ENCODE measurements around the gene ITPK1. TPM values are rescaled to one million over a fixed set of nuclear protein-coding genes. Genes with fewer than 3 reads are reported as not detected.
"Not testable (repeated sequence)": the region's sequence is repeated elsewhere in the genome, so short reads cannot be mapped to it uniquely, and the experiment has no call there.

The ITPK1 gene
- polyA plus RNA-seq, 2 donors: 15.8 to 22.4 TPM

- H3K4me3 ChIP-seq (ENCODE audit: low read depth in 1 of 2, low read length in 2 of 2): no peak overlapping the region
- H3K27me3 ChIP-seq (ENCODE audit: control insufficient read depth in 1 of 2, insufficient read depth in 2 of 2, low read length in 2 of 2): no peaks in the 10 kb centered on the region
- H3K4me1 ChIP-seq (ENCODE audit: control insufficient read depth in 2 of 2, insufficient read depth in 2 of 2, low read length in 1 of 2): no peaks in the 10 kb centered on the region
- H3K9me3 ChIP-seq (ENCODE audit: control insufficient read depth in 2 of 2, insufficient read depth in 1 of 2, low read depth in 1 of 2, low read length in 1 of 2): no peaks in the 10 kb centered on the region
- no peaks in the 10 kb centered on the region for H3K36me3 ChIP-seq (ENCODE audit: control insufficient read depth in 2 of 2, insufficient read depth in 2 of 2, low read length in 1 of 2)
- no peak overlapping the region for H3K27ac ChIP-seq (ENCODE audit: low read depth in 2 of 2, low read length in 1 of 2)
- 69 to 73% methylated on average over 8 of the region's 8 CpGs for WGBS, 2 donors
These were observed 16.8 kb upstream of the ITPK1 start for GRCh38 chr14:93132472-93133065.

GRCh38 chr14:93131257-93131820, 15.6 kb upstream of the ITPK1 start:
- not testable (repeated sequence) for H3K36me3 ChIP-seq (ENCODE audit: control insufficient read depth in 2 of 2, insufficient read depth in 2 of 2, low read length in 1 of 2); H3K27me3 ChIP-seq (ENCODE audit: control insufficient read depth in 1 of 2, insufficient read depth in 2 of 2, low read length in 2 of 2); H3K27ac ChIP-seq (ENCODE audit: low read depth in 2 of 2, low read length in 1 of 2); H3K9me3 ChIP-seq (ENCODE audit: control insufficient read depth in 2 of 2, insufficient read depth in 1 of 2, low read depth in 1 of 2, low read length in 1 of 2); H3K4me3 ChIP-seq (ENCODE audit: low read depth in 1 of 2, low read length in 2 of 2); H3K4me1 ChIP-seq (ENCODE audit: control insufficient read depth in 2 of 2, insufficient read depth in 2 of 2, low read length in 1 of 2)
- WGBS, 2 donors: 80 to 83% methylated on average over 5 of the region's 5 CpGs

- WGBS, 2 donors: 52 to 54% methylated on average over 3 of the region's 3 CpGs
These were observed 13.2 kb upstream of the ITPK1 start for GRCh38 chr14:93128725-93129459.

DNA sequence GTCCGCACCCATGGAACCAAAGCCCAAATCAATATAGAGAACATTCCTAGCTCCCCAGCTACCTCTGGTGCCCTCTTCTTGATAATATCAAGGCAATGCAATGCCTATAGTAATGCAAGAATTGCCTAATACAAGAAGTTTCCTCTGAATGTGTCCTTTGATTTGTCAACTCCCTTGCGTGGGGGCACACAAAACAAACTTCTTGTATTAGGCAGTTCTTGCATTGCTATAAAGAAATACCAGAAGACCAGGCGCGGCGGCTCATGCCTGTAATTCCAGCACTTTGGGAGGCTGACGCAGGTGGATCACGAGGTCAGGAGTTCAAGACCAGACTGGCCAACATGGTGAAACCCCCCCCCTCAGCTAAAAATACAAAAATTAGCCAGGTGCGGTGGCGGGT, 10.4 kb upstream of the ITPK1 start:
- no peak overlapping the region for H3K27ac ChIP-seq (ENCODE audit: low read depth in 2 of 2, low read length in 1 of 2)
- no peaks in the 10 kb centered on the region for H3K27me3 ChIP-seq (ENCODE audit: control insufficient read depth in 1 of 2, insufficient read depth in 2 of 2, low read length in 2 of 2)
- no peaks in the 10 kb centered on the region for H3K4me1 ChIP-seq (ENCODE audit: control insufficient read depth in 2 of 2, insufficient read depth in 2 of 2, low read length in 1 of 2)
- no peaks in the 10 kb centered on the region for H3K9me3 ChIP-seq (ENCODE audit: control insufficient read depth in 2 of 2, insufficient read depth in 1 of 2, low read depth in 1 of 2, low read length in 1 of 2)
- 91 to 96% methylated on average over 9 of the region's 9 CpGs for WGBS, 2 donors
- H3K36me3 ChIP-seq (ENCODE audit: control insufficient read depth in 2 of 2, insufficient read depth in 2 of 2, low read length in 1 of 2): no peaks in the 10 kb centered on the region
- H3K4me3 ChIP-seq (ENCODE audit: low read depth in 1 of 2, low read length in 2 of 2): no peak overlapping the region

More at GRCh38 chr14:93128725-93129459, 13.2 kb upstream of the ITPK1 start:
- H3K27me3 ChIP-seq (ENCODE audit: control insufficient read depth in 1 of 2, insufficient read depth in 2 of 2, low read length in 2 of 2): no peaks in the 10 kb centered on the region
- H3K36me3 ChIP-seq (ENCODE audit: control insufficient read depth in 2 of 2, insufficient read depth in 2 of 2, low read length in 1 of 2): no peaks in the 10 kb centered on the region
- H3K4me3 ChIP-seq (ENCODE audit: low read depth in 1 of 2, low read length in 2 of 2): no peak overlapping the region
- no peaks in the 10 kb centered on the region for H3K9me3 ChIP-seq (ENCODE audit: control insufficient read depth in 2 of 2, insufficient read depth in 1 of 2, low read depth in 1 of 2, low read length in 1 of 2)
- no peak overlapping the region for H3K27ac ChIP-seq (ENCODE audit: low read depth in 2 of 2, low read length in 1 of 2)
- H3K4me1 ChIP-seq (ENCODE audit: control insufficient read depth in 2 of 2, insufficient read depth in 2 of 2, low read length in 1 of 2): no peaks in the 10 kb centered on the region

DNA sequence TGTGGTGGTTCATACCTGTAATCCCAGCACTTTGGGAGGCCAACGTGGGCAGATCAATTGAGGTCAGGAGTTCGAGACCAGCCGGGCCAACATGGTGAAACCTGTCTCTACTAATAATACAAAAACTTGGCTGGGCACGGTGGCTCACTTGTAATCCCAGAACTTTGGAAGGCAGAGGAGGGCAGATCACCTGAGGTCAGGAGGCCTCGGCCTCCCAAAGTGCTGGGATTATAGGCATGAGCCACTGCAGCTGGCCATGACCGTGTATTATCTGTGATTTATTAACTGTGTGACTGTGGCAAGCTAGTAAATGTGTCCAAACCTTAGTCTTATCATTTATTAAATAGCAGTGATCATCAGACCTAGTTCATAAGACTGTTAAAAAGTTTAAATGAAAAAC, 7.1 kb upstream of the ITPK1 start:
- no peaks in the 10 kb centered on the region for H3K4me1 ChIP-seq (ENCODE audit: control insufficient read depth in 2 of 2, insufficient read depth in 2 of 2, low read length in 1 of 2)
- 72 to 75% methylated on average over 6 of the region's 6 CpGs for WGBS, 2 donors
- H3K27me3 ChIP-seq (ENCODE audit: control insufficient read depth in 1 of 2, insufficient read depth in 2 of 2, low read length in 2 of 2): no peaks in the 10 kb centered on the region
- no peak overlapping the region for H3K27ac ChIP-seq (ENCODE audit: low read depth in 2 of 2, low read length in 1 of 2)
- H3K9me3 ChIP-seq (ENCODE audit: control insufficient read depth in 2 of 2, insufficient read depth in 1 of 2, low read depth in 1 of 2, low read length in 1 of 2): no peaks in the 10 kb centered on the region
- H3K4me3 ChIP-seq (ENCODE audit: low read depth in 1 of 2, low read length in 2 of 2): no peak overlapping the region
- no peaks in the 10 kb centered on the region for H3K36me3 ChIP-seq (ENCODE audit: control insufficient read depth in 2 of 2, insufficient read depth in 2 of 2, low read length in 1 of 2)

DNA sequence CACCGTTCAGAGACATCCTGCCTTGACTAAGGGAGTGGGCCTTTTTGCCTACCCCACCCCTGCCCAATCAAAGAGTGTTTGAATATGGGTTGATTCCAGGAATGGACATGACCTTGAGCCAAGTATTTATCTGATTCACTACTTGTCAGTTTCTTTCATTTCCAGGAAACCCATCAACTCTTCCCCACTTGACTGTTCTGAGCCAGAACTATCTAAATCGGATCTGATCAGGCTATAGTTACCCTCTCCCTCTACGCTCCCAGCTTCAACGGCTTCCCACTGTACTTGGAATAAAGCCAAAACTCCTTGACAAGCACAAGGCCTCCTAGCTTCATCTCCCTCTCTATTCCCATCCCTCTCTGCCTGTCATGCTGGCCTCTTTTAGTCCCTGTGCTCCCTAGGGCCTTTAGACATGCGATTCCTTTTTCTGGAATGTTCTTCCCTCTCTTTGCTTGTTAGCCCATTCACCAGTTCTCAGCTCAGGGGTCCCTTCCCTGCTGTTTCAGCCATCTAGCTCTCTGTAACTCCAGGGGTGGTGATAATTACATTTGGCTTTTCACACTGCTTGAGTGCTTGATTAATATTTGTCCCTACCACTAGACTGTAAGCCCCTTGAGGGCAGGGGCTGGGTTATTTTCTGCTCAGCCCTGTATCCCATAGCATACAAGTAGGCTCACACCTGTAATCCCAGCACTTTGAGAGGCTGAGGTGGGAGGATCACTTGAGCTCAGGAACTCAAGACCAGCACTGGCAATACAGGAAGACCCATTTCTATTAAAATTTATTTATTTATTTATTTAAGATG, 5.5 kb upstream of the ITPK1 start:
- no peak overlapping the region for H3K27ac ChIP-seq (ENCODE audit: low read depth in 2 of 2, low read length in 1 of 2)
- WGBS, 2 donors: 54 to 56% methylated on average over 5 of the region's 5 CpGs
- no peaks in the 10 kb centered on the region for H3K9me3 ChIP-seq (ENCODE audit: control insufficient read depth in 2 of 2, insufficient read depth in 1 of 2, low read depth in 1 of 2, low read length in 1 of 2)
- no peaks in the 10 kb centered on the region for H3K36me3 ChIP-seq (ENCODE audit: control insufficient read depth in 2 of 2, insufficient read depth in 2 of 2, low read length in 1 of 2)
- peaks cover 0 to 4% of the 10 kb centered on the region in 2 donors for H3K4me1 ChIP-seq (ENCODE audit: control insufficient read depth in 2 of 2, insufficient read depth in 2 of 2, low read length in 1 of 2)
- no peak overlapping the region for H3K4me3 ChIP-seq (ENCODE audit: low read depth in 1 of 2, low read length in 2 of 2)
- no peaks in the 10 kb centered on the region for H3K27me3 ChIP-seq (ENCODE audit: control insufficient read depth in 1 of 2, insufficient read depth in 2 of 2, low read length in 2 of 2)

DNA sequence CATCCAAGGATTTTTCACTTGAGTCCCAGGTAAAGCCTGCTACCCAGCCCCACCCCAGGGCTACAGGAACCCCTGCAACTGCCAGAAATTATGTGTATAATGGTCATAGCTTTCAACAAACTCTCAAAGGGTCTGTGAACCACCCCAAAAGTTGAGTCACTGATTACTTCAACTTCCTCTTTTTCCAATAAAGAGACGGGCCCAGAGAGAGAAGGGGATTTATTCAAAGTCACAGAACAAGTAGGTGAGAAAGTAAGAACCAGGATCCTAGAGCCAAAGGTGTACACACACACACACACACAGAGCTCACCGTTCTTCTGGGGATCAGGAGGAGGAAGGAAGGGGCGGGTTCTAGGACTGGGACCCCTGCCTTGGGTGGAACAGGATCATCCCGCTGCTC, 4.8 kb upstream of the ITPK1 start:
- WGBS, 2 donors: 67 to 74% methylated on average over 4 of the region's 4 CpGs

GRCh38 chr14:93116676-93117200, 1.0 kb upstream of the ITPK1 start:
- no peaks in the 10 kb centered on the region for H3K36me3 ChIP-seq (ENCODE audit: control insufficient read depth in 2 of 2, insufficient read depth in 2 of 2, low read length in 1 of 2)
- H3K27me3 ChIP-seq (ENCODE audit: control insufficient read depth in 1 of 2, insufficient read depth in 2 of 2, low read length in 2 of 2): no peaks in the 10 kb centered on the region
- peak overlapping the region in 1 of 2 donors; percentile 86 for H3K4me3 ChIP-seq (ENCODE audit: low read depth in 1 of 2, low read length in 2 of 2)
- 90 to 92% methylated on average over 11 of the region's 11 CpGs for WGBS, 2 donors
- H3K9me3 ChIP-seq (ENCODE audit: control insufficient read depth in 2 of 2, insufficient read depth in 1 of 2, low read depth in 1 of 2, low read length in 1 of 2): no peaks in the 10 kb centered on the region
- peaks cover 4 to 12% of the 10 kb centered on the region in 2 donors for H3K4me1 ChIP-seq (ENCODE audit: control insufficient read depth in 2 of 2, insufficient read depth in 2 of 2, low read length in 1 of 2)
- H3K27ac ChIP-seq (ENCODE audit: low read depth in 2 of 2, low read length in 1 of 2): peak overlapping the region in 1 of 2 donors; percentile 96

More for the DNA sequence above, 4.8 kb upstream of the ITPK1 start:
- Histone ChIP-seq H3K4me3 (ENCODE audit: low read depth in 1 of 2, low read length in 2 of 2) (no peak overlapping the region), H3K36me3 (ENCODE audit: control insufficient read depth in 2 of 2, insufficient read depth in 2 of 2, low read length in 1 of 2) (no peaks in the 10 kb centered on the region), H3K27ac (ENCODE audit: low read depth in 2 of 2, low read length in 1 of 2) (no peak overlapping the region), H3K27me3 (ENCODE audit: control insufficient read depth in 1 of 2, insufficient read depth in 2 of 2, low read length in 2 of 2) (no peaks in the 10 kb centered on the region), H3K4me1 (ENCODE audit: control insufficient read depth in 2 of 2, insufficient read depth in 2 of 2, low read length in 1 of 2) (peaks cover 0 to 4% of the 10 kb centered on the region in 2 donors), H3K9me3 (ENCODE audit: control insufficient read depth in 2 of 2, insufficient read depth in 1 of 2, low read depth in 1 of 2, low read length in 1 of 2) (no peaks in the 10 kb centered on the region)

GRCh38 chr14:93115069-93115820, 480 bp downstream of the ITPK1 start:
- H3K27me3 ChIP-seq (ENCODE audit: control insufficient read depth in 1 of 2, insufficient read depth in 2 of 2, low read length in 2 of 2): no peaks in the 10 kb centered on the region
- peaks cover 4 to 12% of the 10 kb centered on the region in 2 donors for H3K4me1 ChIP-seq (ENCODE audit: control insufficient read depth in 2 of 2, insufficient read depth in 2 of 2, low read length in 1 of 2)
- H3K9me3 ChIP-seq (ENCODE audit: control insufficient read depth in 2 of 2, insufficient read depth in 1 of 2, low read depth in 1 of 2, low read length in 1 of 2): no peaks in the 10 kb centered on the region
- H3K27ac ChIP-seq (ENCODE audit: low read depth in 2 of 2, low read length in 1 of 2): peak overlapping the region; percentile 96 to 98
- 1% methylated on average over 38 to 99 of the region's 99 CpGs for WGBS, 2 donors
- H3K4me3 ChIP-seq (ENCODE audit: low read depth in 1 of 2, low read length in 2 of 2): peak overlapping the region; percentile 71 to 86
- H3K36me3 ChIP-seq (ENCODE audit: control insufficient read depth in 2 of 2, insufficient read depth in 2 of 2, low read length in 1 of 2): no peaks in the 10 kb centered on the region

Data from esophagus (tissue), 2 donors.